ENCODE results near the gene SLC5A10. TPM values are rescaled to one million over a fixed set of nuclear protein-coding genes. Genes with fewer than 3 reads are reported as not detected.

Gene SLC5A10
- total RNA-seq, 1 experiment from 2014 or later = not detected

DNA sequence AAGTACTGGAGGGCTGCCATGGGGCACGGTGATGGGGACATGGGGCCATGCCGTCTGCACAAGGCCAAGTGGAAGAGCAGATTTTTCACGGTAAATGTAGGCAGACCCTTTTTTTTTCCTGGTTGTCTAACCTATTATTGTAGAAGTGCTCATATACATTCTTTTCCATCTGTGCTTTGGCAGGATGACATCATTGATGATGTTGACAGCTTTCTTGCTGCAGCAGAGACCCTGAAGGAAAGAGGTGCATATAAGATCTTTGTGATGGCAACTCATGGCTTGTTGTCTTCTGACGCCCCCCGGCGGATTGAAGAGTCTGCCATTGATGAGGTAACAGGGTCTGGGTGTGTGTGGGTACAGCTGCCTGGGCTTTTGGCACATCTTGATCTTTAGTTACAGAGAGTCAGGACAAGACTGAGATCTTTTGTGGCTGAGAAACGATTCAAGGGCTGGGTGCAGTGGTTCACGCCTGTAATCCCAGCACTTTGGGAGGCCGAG lies 23.3 kb upstream of the SLC5A10 start:
- DNase-seq (ENCODE audit: low spot score) = no peak
- no TSS peak for BruUV-seq (replicated peaks)
- Histone ChIP-seq H3K27me3 (replicated peaks; ENCODE audit: insufficient read depth, low read depth, low read length, poor library complexity) (no peaks in the 10 kb centered on the region), H3K4me1 (ENCODE audit: insufficient read depth, low read length, poor library complexity, severe bottlenecking) (no peaks in the 10 kb centered on the region), H3K27ac (ENCODE audit: low read depth, low read length, poor library complexity, severe bottlenecking) (no peak overlapping the region), H3K36me3 (ENCODE audit: insufficient read depth, low read length, poor library complexity, severe bottlenecking) (peaks cover 26% of the 10 kb centered on the region), H3K4me3 (ENCODE audit: low read depth, low read length, poor library complexity, severe bottlenecking) (no peak overlapping the region), H3K9me3 (ENCODE audit: low read depth, low read length, poor library complexity, severe bottlenecking) (no peaks in the 10 kb centered on the region)
- intact Hi-C loops (cut with micrococcal nuclease; ENCODE audit: unreplicated experiment) = no loop called here
- no peak for TF ChIP-seq EZH2 (IDR thresholded peaks at IDR 0.05; ENCODE audit: borderline replicate concordance, low read depth, low read length, poor library complexity, severe bottlenecking)
- TF ChIP-seq, protein P1, sequence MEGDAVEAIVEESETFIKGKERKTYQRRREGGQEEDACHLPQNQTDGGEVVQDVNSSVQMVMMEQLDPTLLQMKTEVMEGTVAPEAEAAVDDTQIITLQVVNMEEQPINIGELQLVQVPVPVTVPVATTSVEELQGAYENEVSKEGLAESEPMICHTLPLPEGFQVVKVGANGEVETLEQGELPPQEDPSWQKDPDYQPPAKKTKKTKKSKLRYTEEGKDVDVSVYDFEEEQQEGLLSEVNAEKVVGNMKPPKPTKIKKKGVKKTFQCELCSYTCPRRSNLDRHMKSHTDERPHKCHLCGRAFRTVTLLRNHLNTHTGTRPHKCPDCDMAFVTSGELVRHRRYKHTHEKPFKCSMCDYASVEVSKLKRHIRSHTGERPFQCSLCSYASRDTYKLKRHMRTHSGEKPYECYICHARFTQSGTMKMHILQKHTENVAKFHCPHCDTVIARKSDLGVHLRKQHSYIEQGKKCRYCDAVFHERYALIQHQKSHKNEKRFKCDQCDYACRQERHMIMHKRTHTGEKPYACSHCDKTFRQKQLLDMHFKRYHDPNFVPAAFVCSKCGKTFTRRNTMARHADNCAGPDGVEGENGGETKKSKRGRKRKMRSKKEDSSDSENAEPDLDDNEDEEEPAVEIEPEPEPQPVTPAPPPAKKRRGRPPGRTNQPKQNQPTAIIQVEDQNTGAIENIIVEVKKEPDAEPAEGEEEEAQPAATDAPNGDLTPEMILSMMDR (conservative IDR thresholded peaks at IDR 0.05; ENCODE audit: low read depth, low read length) = no peak
- ChIA-PET POLR2A (ENCODE audit: low non-redundant PET) (no interaction called here), CTCF (no interaction called here)

DNA sequence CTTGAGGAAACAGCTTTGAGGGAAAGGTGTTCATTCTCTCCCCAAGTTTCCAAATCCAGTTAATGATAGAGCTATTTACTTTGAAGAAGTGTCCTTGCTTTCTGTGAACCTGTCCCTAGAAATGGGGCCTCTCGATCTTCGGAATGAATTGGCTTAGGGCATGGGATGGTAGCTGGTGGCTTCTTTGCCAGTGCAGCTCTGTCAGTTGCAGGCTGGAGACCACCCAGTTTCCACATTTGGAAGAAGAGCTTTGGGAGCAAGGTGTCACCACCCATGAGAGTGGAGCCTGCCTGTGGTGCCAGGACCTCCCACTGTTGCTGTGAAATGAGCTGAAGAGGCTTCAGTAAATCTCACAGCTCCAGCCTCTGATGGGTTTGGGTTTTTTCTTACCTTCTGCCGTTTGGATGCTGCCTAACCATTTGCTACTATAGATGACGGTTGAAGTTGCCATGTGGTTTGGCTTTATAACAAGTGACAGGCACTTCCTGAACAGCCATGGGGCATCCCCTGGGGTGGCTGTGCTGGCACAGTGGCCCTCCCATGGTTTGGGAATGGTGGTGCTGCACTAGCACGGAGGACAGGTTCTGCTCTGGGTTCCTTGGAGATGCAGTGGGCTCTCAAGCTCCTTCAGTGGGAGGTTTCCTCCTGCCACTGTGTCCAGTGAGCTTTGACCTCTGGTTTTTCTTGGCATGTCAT lies 19.5 kb upstream of the SLC5A10 start:
- no peak overlapping the region for H3K4me3 ChIP-seq (ENCODE audit: low read depth, low read length, poor library complexity, severe bottlenecking)
- DNase-seq (ENCODE audit: low spot score) = no peak
- intact Hi-C loops (cut with micrococcal nuclease; ENCODE audit: unreplicated experiment) = no loop called here
- TF ChIP-seq, protein P1 (conservative IDR thresholded peaks at IDR 0.05; ENCODE audit: low read depth, low read length) = no peak
- TF ChIP-seq EZH2 (IDR thresholded peaks at IDR 0.05; ENCODE audit: borderline replicate concordance, low read depth, low read length, poor library complexity, severe bottlenecking) = no peak
- H3K4me1 ChIP-seq (ENCODE audit: insufficient read depth, low read length, poor library complexity, severe bottlenecking) = no peaks in the 10 kb centered on the region
- ChIA-PET CTCF (no interaction called here), POLR2A (ENCODE audit: low non-redundant PET) (no interaction called here)
- BruUV-seq (replicated peaks) = no TSS peak
- no peaks in the 10 kb centered on the region for H3K9me3 ChIP-seq (ENCODE audit: low read depth, low read length, poor library complexity, severe bottlenecking)
- H3K27ac ChIP-seq (ENCODE audit: low read depth, low read length, poor library complexity, severe bottlenecking) = no peak overlapping the region
- H3K27me3 ChIP-seq (replicated peaks; ENCODE audit: insufficient read depth, low read depth, low read length, poor library complexity) = no peaks in the 10 kb centered on the region
- H3K36me3 ChIP-seq (ENCODE audit: insufficient read depth, low read length, poor library complexity, severe bottlenecking) = peaks cover 21% of the 10 kb centered on the region

DNA sequence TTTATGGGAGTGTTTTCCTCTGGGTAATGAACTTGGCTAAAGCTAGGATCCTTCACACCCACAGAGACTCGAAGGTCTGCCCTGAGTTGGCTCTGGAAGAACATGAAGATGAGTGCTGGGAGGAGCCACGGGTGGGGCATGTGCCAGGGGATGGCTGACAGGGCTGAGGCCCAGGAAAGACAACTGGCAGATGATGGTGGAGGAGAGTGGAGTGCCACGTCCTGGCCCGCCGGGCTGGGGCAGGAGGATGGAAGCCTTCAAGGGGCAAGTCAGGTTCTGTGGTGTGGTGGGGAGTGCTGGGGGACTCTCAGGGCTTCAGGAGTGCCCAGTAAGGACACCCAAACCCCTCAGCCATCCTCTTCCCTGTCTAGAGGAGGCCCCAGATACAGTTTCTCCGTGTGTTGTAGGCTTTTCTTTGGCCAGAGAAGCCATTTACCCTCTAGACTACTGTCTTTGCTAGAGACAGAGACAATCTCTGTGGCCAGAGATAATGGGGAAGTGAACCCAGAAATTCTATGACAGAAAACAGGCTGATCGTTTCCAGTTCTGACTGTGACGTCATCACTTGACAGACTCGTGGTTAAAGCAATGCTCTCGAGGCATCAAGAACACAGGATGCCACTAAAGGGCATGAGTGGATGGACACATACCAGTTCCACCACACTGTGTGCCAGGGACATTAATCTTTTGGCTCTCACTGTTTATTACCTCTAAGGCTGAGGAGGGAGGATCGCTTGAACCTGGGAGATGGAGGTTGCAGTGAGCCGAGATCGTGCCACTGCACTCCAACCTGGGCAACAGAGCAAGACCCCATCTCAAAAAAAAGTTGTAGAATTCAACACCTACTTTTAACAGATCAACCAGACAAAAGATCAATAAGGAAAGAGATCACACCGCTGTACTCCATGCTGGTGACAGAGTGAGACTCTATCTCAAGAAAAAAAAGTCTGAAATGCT lies 18.6 kb upstream of the SLC5A10 start:
- CTCF ChIA-PET = no interaction called here
- POLR2A ChIA-PET (ENCODE audit: low non-redundant PET) = no interaction called here
- BruUV-seq (replicated peaks) = no TSS peak

More for the DNA sequence above, 18.6 kb upstream of the SLC5A10 start:
- Histone ChIP-seq H3K4me3 (ENCODE audit: low read depth, low read length, poor library complexity, severe bottlenecking) (no peak overlapping the region), H3K27me3 (replicated peaks; ENCODE audit: insufficient read depth, low read depth, low read length, poor library complexity) (no peaks in the 10 kb centered on the region), H3K9me3 (ENCODE audit: low read depth, low read length, poor library complexity, severe bottlenecking) (no peaks in the 10 kb centered on the region), H3K36me3 (ENCODE audit: insufficient read depth, low read length, poor library complexity, severe bottlenecking) (peaks cover 21% of the 10 kb centered on the region), H3K4me1 (ENCODE audit: insufficient read depth, low read length, poor library complexity, severe bottlenecking) (no peaks in the 10 kb centered on the region), H3K27ac (ENCODE audit: low read depth, low read length, poor library complexity, severe bottlenecking) (no peak overlapping the region)
- DNase-seq (ENCODE audit: low spot score) = no peak
- TF ChIP-seq EZH2 (IDR thresholded peaks at IDR 0.05; ENCODE audit: borderline replicate concordance, low read depth, low read length, poor library complexity, severe bottlenecking) = no peak
- TF ChIP-seq, protein P1 (conservative IDR thresholded peaks at IDR 0.05; ENCODE audit: low read depth, low read length) = no peak
- intact Hi-C loops (cut with micrococcal nuclease; ENCODE audit: unreplicated experiment) = no loop called here

Measured in A673 (cell line).